Measurements from ENCODE around the gene SIK2. TPM values are rescaled to one million over a fixed set of nuclear protein-coding genes. Genes with fewer than 3 reads are reported as not detected.

The SIK2 gene
- total and polyA plus RNA-seq, 2 donors (not counting 1 experiment from before 2014, with no cell fraction given): 4.9 to 21.8 TPM

GRCh38 chr11:111668980-111669379 lies 66.7 kb downstream of the SIK2 start:
- no peaks in the 10 kb centered on the region for H3K9me3 ChIP-seq (ENCODE audit: control extremely low read depth in 1 of 3, control insufficient read depth in 2 of 3, insufficient read depth in 1 of 3, low read length in 2 of 3)

GRCh38 chr11:111671383-111671782 lies 69.1 kb downstream of the SIK2 start:
- H3K9ac ChIP-seq (ENCODE audit: low read length): no peak overlapping the region
- CTCF ChIA-PET: no interaction called here
- TF ChIP-seq CTCF (IDR thresholded peaks at IDR 0.05) (no peak), EZH2 (IDR thresholded peaks at IDR 0.05; ENCODE audit: borderline replicate concordance, insufficient read depth, low read depth, low read length, poor library complexity, severe bottlenecking) (no peak)
- no peak for ATAC-seq (ENCODE audit: low read depth)
- no peaks in the 10 kb centered on the region for H3K27me3 ChIP-seq (replicated peaks in 1 of 4; ENCODE audit: control extremely low read depth in 1 of 4, control insufficient read depth in 3 of 4, insufficient read depth in 4 of 4, low read length in 3 of 4)
- DNase-seq: no peak
- H3K9me3 ChIP-seq (ENCODE audit: control extremely low read depth in 1 of 3, control insufficient read depth in 2 of 3, insufficient read depth in 1 of 3, low read length in 2 of 3): peaks cover 0 to 5% (median 0%) of the 10 kb centered on the region in 3 donors
- no peak overlapping the region for H3K4me2 ChIP-seq (replicated peaks; ENCODE audit: low read depth, low read length, poor library complexity, severe bottlenecking)
- Mint-ChIP-seq H3K27ac (no peak overlapping the region), H3K4me3 (no peak overlapping the region), H3K9me3 (ENCODE audit: insufficient read depth) (peaks cover 4% of the 10 kb centered on the region), H3K27me3 (no peaks in the 10 kb centered on the region), H3K4me1 (no peaks in the 10 kb centered on the region)
- H3K27ac ChIP-seq (ENCODE audit: low read length in 2 of 2): no peak overlapping the region
- 100% methylated on average over 1 of the region's 1 CpG for WGBS (ENCODE audit: insufficient coverage)
- H3K4me3 ChIP-seq (ENCODE audit: control extremely low read depth in 1 of 5, extremely low read depth in 1 of 5, insufficient read depth in 1 of 5, low read depth in 2 of 5, low read length in 4 of 5): no peak overlapping the region
- H3K4me1 ChIP-seq (ENCODE audit: control insufficient read depth in 2 of 2, insufficient read depth in 2 of 2, low read length in 2 of 2): no peaks in the 10 kb centered on the region
- no peak overlapping the region for H2AFZ ChIP-seq (ENCODE audit: insufficient read depth, low read depth, low read length, poor library complexity, severe bottlenecking)
- H3K36me3 ChIP-seq (replicated peaks in 1 of 2; ENCODE audit: control extremely low read depth in 1 of 2, control insufficient read depth in 1 of 2, extremely low read depth in 1 of 2, insufficient read depth in 2 of 2, low read length in 1 of 2): peaks cover 8 to 12% of the 10 kb centered on the region in 2 experiments
- no peaks in the 10 kb centered on the region for H4K20me1 ChIP-seq (ENCODE audit: control insufficient read depth, insufficient read depth, low read length, poor library complexity, severe bottlenecking)
- no peaks in the 10 kb centered on the region for H3K79me2 ChIP-seq (ENCODE audit: control insufficient read depth, insufficient read depth, low read length)
- POLR2A ChIA-PET: no interaction called here
- intact Hi-C loops (cut with micrococcal nuclease): no loop called here

More at GRCh38 chr11:111668980-111669379, 66.7 kb downstream of the SIK2 start:
- Histone ChIP-seq H4K20me1 (ENCODE audit: control insufficient read depth, insufficient read depth, low read length, poor library complexity, severe bottlenecking) (no peaks in the 10 kb centered on the region), H3K27ac (ENCODE audit: low read length in 2 of 2) (no peak overlapping the region), H3K4me2 (replicated peaks; ENCODE audit: low read depth, low read length, poor library complexity, severe bottlenecking) (no peak overlapping the region), H3K9ac (ENCODE audit: low read length) (no peak overlapping the region), H3K4me1 (ENCODE audit: control insufficient read depth in 2 of 2, insufficient read depth in 2 of 2, low read length in 2 of 2) (no peaks in the 10 kb centered on the region), H3K4me3 (ENCODE audit: control extremely low read depth in 1 of 5, extremely low read depth in 1 of 5, insufficient read depth in 1 of 5, low read depth in 2 of 5, low read length in 4 of 5) (no peak overlapping the region), H3K27me3 (replicated peaks in 1 of 4; ENCODE audit: control extremely low read depth in 1 of 4, control insufficient read depth in 3 of 4, insufficient read depth in 4 of 4, low read length in 3 of 4) (no peaks in the 10 kb centered on the region), H3K36me3 (replicated peaks in 1 of 2; ENCODE audit: control extremely low read depth in 1 of 2, control insufficient read depth in 1 of 2, extremely low read depth in 1 of 2, insufficient read depth in 2 of 2, low read length in 1 of 2) (peaks cover 8 to 10% of the 10 kb centered on the region in 2 experiments), H3K79me2 (ENCODE audit: control insufficient read depth, insufficient read depth, low read length) (peaks cover 9% of the 10 kb centered on the region), H2AFZ (ENCODE audit: insufficient read depth, low read depth, low read length, poor library complexity, severe bottlenecking) (no peak overlapping the region)
- ChIA-PET CTCF (no interaction called here), POLR2A (no interaction called here)
- intact Hi-C loops (cut with micrococcal nuclease): no loop called here
- Mint-ChIP-seq H3K27me3 (no peaks in the 10 kb centered on the region), H3K9me3 (ENCODE audit: insufficient read depth) (peaks cover 4% of the 10 kb centered on the region), H3K4me1 (no peaks in the 10 kb centered on the region), H3K4me3 (no peak overlapping the region), H3K27ac (no peak overlapping the region)
- TF ChIP-seq EZH2 (IDR thresholded peaks at IDR 0.05; ENCODE audit: borderline replicate concordance, insufficient read depth, low read depth, low read length, poor library complexity, severe bottlenecking) (no peak), CTCF (IDR thresholded peaks at IDR 0.05) (no peak)
- no CpG with 5 or more reads among the region's 1 CpG for WGBS (ENCODE audit: insufficient coverage)
- ATAC-seq (ENCODE audit: low read depth) (no peak), DNase-seq (no peak)
